KG1 (cell line): ENCODE results near the gene ICA1.
"Not testable (repeated sequence)": the region's sequence is repeated elsewhere in the genome, so short reads cannot be mapped to it uniquely, and the experiment has no call there.

Source experiments
- DNase-seq: peaks from one replicate; lab custom pipeline; 2025; lab: John Stamatoyannopoulos, UW

Gene ICA1

GRCh38 chr7:8261711-8262695, at the start of gene ICA1:
Gene ICA1 (minus strand): TSS chr7:8262167. CDS start chr7:8235926, 26,241 bp downstream.
- peak; percentile 52 for DNase-seq

- no peak for DNase-seq
Observed at GRCh38 chr7:8310876-8311275, 48.9 kb upstream of the ICA1 start.

- DNase-seq = no peak
Observed at GRCh38 chr7:8305625-8306388, 43.8 kb upstream of the ICA1 start.

- no peak for DNase-seq
Observed at GRCh38 chr7:8305104-8305503, 43.1 kb upstream of the ICA1 start.

- no peak for DNase-seq
Observed at GRCh38 chr7:8303904-8304528, 42.0 kb upstream of the ICA1 start.

- not testable (repeated sequence) for DNase-seq
Observed at GRCh38 chr7:8297023-8297422, 35.1 kb upstream of the ICA1 start.

- no peak for DNase-seq
Observed at GRCh38 chr7:8296362-8296659, 34.3 kb upstream of the ICA1 start.

- peak; percentile 75 for DNase-seq
Observed at GRCh38 chr7:8295638-8296361, 33.8 kb upstream of the ICA1 start.

GRCh38 chr7:8291397-8292141, 29.6 kb upstream of the ICA1 start:
- no peak for DNase-seq

GRCh38 chr7:8290645-8291308, 28.8 kb upstream of the ICA1 start:
- no peak for DNase-seq

- no peak for DNase-seq
Observed at GRCh38 chr7:8286118-8286517, 24.2 kb upstream of the ICA1 start.

GRCh38 chr7:8285155-8285554, 23.2 kb upstream of the ICA1 start:
- no peak for DNase-seq

GRCh38 chr7:8284606-8285005, 22.6 kb upstream of the ICA1 start:
- no peak for DNase-seq

GRCh38 chr7:8283968-8284367, 22.0 kb upstream of the ICA1 start:
- no peak for DNase-seq

GRCh38 chr7:8282871-8283270, 20.9 kb upstream of the ICA1 start:
- DNase-seq = no peak

- no peak for DNase-seq
Observed at GRCh38 chr7:8282162-8282561, 20.2 kb upstream of the ICA1 start.

GRCh38 chr7:8278183-8278582, 16.2 kb upstream of the ICA1 start:
- DNase-seq = no peak

GRCh38 chr7:8277394-8277982, 15.5 kb upstream of the ICA1 start:
- DNase-seq = no peak

- DNase-seq = no peak
Observed at GRCh38 chr7:8274589-8274988, 12.6 kb upstream of the ICA1 start.

GRCh38 chr7:8271960-8272359, 10.0 kb upstream of the ICA1 start:
- DNase-seq = no peak
